ENCODE results near the gene TRAPPC11.

TRAPPC11 gene

GRCh38 chr4:183760326-183760725, 101.2 kb downstream of the TRAPPC11 start:
- no peak for DNase-seq
